ENCODE results near the gene NPIPA7. TPM values are rescaled to one million over a fixed set of nuclear protein-coding genes. Genes with fewer than 3 reads are reported as not detected.
A peak's percentile ranks its signal among the peaks of the same experiment; 100 is the strongest.
"Not testable (repeated sequence)": the region's sequence is repeated elsewhere in the genome, so short reads cannot be mapped to it uniquely, and the experiment has no call there.

The NPIPA7 gene
- total and polyA plus RNA-seq, 11 donors = 0.21 to 5.2 (median 2.2) TPM

- H3K9me3 ChIP-seq; H3K36me3 ChIP-seq; H3K27ac ChIP-seq; H3K27me3 ChIP-seq; intact Hi-C loops (cut with DNase I); H3K4me3 ChIP-seq; H3K4me1 ChIP-seq; ATAC-seq: not testable (repeated sequence)
- peak in 4 of 5 donors; percentile 3 to 44 (median 14) for DNase-seq
- 34 to 58% (median 48%) methylated on average over 9 to 31 of the region's 45 CpGs for WGBS, 4 donors
Measured at GRCh38 chr16:16369081-16369856, 9.7 kb upstream of the NPIPA7 start.

GRCh38 chr16:16371136-16371735 is 7.7 kb upstream of the NPIPA7 start:
- H3K36me3 ChIP-seq; H3K9me3 ChIP-seq; intact Hi-C loops (cut with DNase I); H3K4me1 ChIP-seq; H3K27me3 ChIP-seq; H3K4me3 ChIP-seq; ATAC-seq; H3K27ac ChIP-seq: not testable (repeated sequence)
- 84 to 88% (median 87%) methylated on average over 9 to 26 of the region's 43 CpGs; no CpG with 5 or more reads in 1 of the 4 donors for WGBS, 4 donors
- peak in 4 of 5 donors; percentile 6 to 52 (median 16) for DNase-seq

DNA sequence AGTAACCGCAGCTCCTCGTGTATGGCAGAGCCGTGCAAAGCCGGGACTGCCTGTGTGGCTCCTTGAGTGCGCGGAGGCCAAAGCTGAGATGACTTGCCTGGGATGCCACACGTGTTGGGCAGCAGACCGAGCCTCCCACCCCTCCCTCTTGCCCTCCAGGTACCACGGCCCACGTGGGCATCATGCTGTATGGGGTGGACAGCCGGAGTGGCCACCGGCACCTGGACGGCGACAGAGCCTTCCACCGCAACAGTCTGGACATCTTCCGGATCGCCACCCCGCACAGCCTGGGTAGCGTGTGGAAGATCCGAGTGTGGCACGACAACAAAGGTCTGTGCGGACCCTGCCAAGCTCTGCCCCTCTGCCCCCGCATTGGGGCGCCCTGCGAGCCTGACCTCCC is 4.7 kb upstream of the NPIPA7 start:
- H3K27me3 ChIP-seq; H3K36me3 ChIP-seq; intact Hi-C loops (cut with DNase I); H3K27ac ChIP-seq; H3K4me3 ChIP-seq; ATAC-seq; H3K4me1 ChIP-seq; H3K9me3 ChIP-seq: not testable (repeated sequence)
- DNase-seq = peak in 3 of 5 donors; percentile 4 to 41 (median 4)
- WGBS, 4 donors = 86 to 92% methylated on average over 9 to 11 of the region's 25 CpGs; no CpG with 5 or more reads in 2 of the 4 donors

GRCh38 chr16:16399685-16400084 is 20.7 kb downstream of the NPIPA7 start:
- H3K27me3 ChIP-seq; H3K27ac ChIP-seq; DNase-seq; intact Hi-C loops (cut with DNase I); H3K9me3 ChIP-seq; H3K36me3 ChIP-seq; H3K4me3 ChIP-seq; ATAC-seq; H3K4me1 ChIP-seq: not testable (repeated sequence)
- WGBS, 4 donors = no CpG with 5 or more reads among the region's 6 CpGs

DNA sequence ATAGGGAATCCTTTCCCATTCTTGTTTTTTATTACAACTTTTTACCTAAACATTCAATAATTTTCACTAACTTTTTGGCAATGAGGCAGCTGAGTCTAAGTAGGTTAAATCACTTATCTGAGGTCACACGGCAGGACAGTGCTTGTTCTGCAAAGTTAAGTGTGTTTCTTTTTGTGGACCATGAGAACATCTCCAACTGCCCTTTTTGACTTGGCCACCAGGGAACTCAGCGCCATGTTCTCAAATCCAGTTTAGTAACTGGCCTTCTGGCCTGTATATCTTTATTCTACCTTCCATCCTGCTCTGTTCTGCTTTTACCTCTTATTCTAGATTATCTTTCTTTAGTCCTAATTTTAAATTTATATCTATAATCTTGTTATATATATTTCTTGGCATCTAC is 23.4 kb downstream of the NPIPA7 start:
- DNase-seq; H3K4me1 ChIP-seq; ATAC-seq; intact Hi-C loops (cut with DNase I); H3K36me3 ChIP-seq; H3K27ac ChIP-seq; H3K9me3 ChIP-seq; H3K27me3 ChIP-seq; H3K4me3 ChIP-seq: not testable (repeated sequence)
- WGBS, 4 donors = no CpG with 5 or more reads among the region's 2 CpGs

DNA sequence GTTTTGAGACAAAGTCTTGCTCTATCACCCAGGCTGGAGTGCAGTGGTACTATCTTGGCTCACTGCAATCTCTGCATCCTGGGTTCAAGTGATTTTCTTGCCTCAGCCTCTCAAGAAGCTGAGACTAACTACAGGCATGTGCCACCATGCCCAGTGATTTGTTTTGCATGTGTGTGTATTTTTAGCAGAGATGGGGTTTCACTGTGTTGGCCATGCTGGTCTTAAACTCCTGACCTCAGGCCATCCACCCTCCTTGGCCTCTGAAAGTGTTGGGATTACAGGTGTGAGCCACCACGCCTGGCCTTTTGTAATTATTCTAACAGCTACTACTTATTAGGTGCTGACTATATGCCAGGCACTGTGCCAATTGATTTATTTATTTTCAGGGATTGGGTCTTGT is 25.3 kb downstream of the NPIPA7 start:
- DNase-seq; H3K9me3 ChIP-seq; H3K27me3 ChIP-seq; H3K4me3 ChIP-seq; intact Hi-C loops (cut with DNase I); ATAC-seq; H3K36me3 ChIP-seq; H3K27ac ChIP-seq; H3K4me1 ChIP-seq: not testable (repeated sequence)
- WGBS, 4 donors = no CpG with 5 or more reads among the region's 1 CpG

DNA sequence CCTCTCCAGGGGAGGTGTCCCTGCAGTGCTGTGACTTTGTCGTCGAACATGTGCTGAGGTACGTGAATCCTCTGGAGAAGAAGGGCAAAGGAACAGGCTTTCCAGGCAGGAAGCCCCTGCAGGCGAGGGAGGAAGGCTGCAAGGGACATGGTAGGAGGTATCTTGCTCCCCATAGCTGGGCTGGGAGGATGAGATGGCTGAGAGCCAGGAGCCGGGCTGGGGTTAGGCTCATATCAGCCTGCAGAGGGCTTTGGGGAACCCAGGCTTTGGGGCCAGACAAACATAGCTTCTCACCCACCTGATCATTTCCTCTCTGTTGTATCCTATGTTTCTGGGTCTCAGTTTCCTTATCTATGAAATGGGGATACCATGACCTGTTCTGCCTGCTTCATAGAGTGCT is 26.5 kb downstream of the NPIPA7 start:
- H3K9me3 ChIP-seq; H3K27me3 ChIP-seq; intact Hi-C loops (cut with DNase I); DNase-seq; H3K36me3 ChIP-seq; H3K27ac ChIP-seq; ATAC-seq; H3K4me3 ChIP-seq; H3K4me1 ChIP-seq: not testable (repeated sequence)
- WGBS, 4 donors = no CpG with 5 or more reads among the region's 5 CpGs

DNA sequence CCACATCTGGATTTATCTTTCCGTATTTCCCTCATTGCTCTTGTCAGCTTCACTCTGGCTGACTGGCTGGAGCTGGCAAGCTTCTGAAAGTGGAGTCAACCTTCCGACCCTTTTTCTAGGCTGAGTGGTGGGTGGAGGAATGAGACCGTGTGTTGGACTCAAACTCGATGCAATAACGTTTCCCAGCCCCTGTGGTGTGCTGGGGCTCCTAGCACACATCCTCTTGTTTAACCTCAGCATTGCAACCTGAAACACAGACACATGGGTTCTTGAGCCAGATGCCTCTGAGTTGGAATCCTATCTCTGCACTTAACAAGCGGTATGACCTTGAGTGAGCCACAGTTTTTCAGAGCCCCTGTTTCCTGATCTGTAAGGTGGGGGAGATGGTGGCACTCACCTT is 29.5 kb downstream of the NPIPA7 start:
- ATAC-seq; H3K36me3 ChIP-seq; H3K4me3 ChIP-seq; H3K4me1 ChIP-seq; H3K27ac ChIP-seq; H3K27me3 ChIP-seq; intact Hi-C loops (cut with DNase I); DNase-seq; H3K9me3 ChIP-seq: not testable (repeated sequence)
- WGBS, 4 donors = 57 to 63% (median 63%) methylated on average over 1 to 2 of the region's 6 CpGs; no CpG with 5 or more reads in 1 of the 4 donors

- H3K4me3 ChIP-seq; intact Hi-C loops (cut with DNase I); H3K4me1 ChIP-seq; H3K27ac ChIP-seq; H3K27me3 ChIP-seq; H3K9me3 ChIP-seq; H3K36me3 ChIP-seq; DNase-seq; ATAC-seq: not testable (repeated sequence)
- WGBS, 4 donors = no CpG with 5 or more reads among the region's 1 CpG
Measured at GRCh38 chr16:16413773-16414172, 34.8 kb downstream of the NPIPA7 start.

GRCh38 chr16:16417071-16417470 is 38.1 kb downstream of the NPIPA7 start:
- peak in 2 of 4 donors; percentile 39 to 47 for ATAC-seq

DNA sequence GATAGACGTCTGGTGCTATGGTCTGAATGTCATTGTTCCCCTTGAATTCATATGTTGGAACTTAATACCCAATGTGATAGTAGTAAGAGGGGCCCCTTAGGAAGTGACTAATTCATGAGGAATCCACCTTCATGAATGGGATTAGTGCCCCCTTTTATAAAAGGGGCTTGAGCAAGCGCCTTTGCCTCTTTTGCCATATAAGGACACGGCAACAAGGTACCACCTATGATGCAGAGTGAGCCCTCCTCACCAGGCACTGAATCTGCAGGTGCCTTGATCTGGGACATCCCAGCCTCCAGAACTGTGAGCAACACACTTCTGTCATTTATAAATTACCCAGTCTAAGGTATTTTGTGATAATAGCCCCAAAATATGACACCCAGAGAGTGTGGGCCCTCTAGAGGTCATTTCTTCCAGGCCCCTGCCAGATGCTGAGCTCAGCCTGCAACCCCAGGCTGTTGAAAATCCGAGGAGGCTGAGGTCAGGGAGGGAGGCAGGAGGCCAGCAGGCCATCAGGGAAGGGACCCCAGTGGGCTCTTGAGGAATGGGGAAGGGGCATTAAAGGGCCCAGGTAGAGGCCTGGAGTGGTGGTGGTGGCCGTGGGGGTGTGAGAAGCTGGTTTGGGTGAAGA is 39.1 kb downstream of the NPIPA7 start:
- WGBS, 4 donors = 10 to 57% (median 45%) methylated on average over 1 to 2 of the region's 5 CpGs
- ATAC-seq; H3K36me3 ChIP-seq; H3K9me3 ChIP-seq; H3K4me1 ChIP-seq; H3K27me3 ChIP-seq; DNase-seq; intact Hi-C loops (cut with DNase I); H3K27ac ChIP-seq; H3K4me3 ChIP-seq: not testable (repeated sequence)

More at GRCh38 chr16:16417071-16417470, 38.1 kb downstream of the NPIPA7 start:
- H3K4me1 ChIP-seq; H3K4me3 ChIP-seq; intact Hi-C loops (cut with DNase I); DNase-seq; H3K27me3 ChIP-seq; H3K36me3 ChIP-seq; H3K9me3 ChIP-seq; H3K27ac ChIP-seq: not testable (repeated sequence)
- no CpG with 5 or more reads among the region's 5 CpGs for WGBS, 4 donors

Measured in heart left ventricle (tissue), 16 donors.